ENCODE measurements around the gene HPSE. TPM values are rescaled to one million over a fixed set of nuclear protein-coding genes. Genes with fewer than 3 reads are reported as not detected.

The HPSE gene
- total and polyA plus RNA-seq, 2 donors (not counting 3 experiments of a cell fraction or from before 2014, with no cell fraction given), result 3.5 to 7.0 TPM

GRCh38 chr4:83369831-83370639 lies 35.4 kb upstream of the HPSE start:
- Histone ChIP-seq H4K20me1 (replicated peaks; ENCODE audit: control insufficient read depth, extremely low read depth, insufficient read depth, low read length) (no peaks in the 10 kb centered on the region), H3K4me2 (ENCODE audit: insufficient read depth, low read length) (no peak overlapping the region), H3K27ac (ENCODE audit: insufficient read depth, low read depth, low read length) (no peak overlapping the region), H3K4me1 (ENCODE audit: control insufficient read depth, extremely low read depth, insufficient read depth, low read length) (no peaks in the 10 kb centered on the region), H3K36me3 (ENCODE audit: control insufficient read depth in 2 of 2, extremely low read depth in 1 of 2, insufficient read depth in 2 of 2, low read length in 2 of 2) (no peaks in the 10 kb centered on the region), H2AFZ (ENCODE audit: low read depth, low read length) (no peak overlapping the region), H3K79me2 (ENCODE audit: control insufficient read depth, insufficient read depth, low read length) (no peaks in the 10 kb centered on the region), H3K9me1 (replicated peaks; ENCODE audit: control insufficient read depth, extremely low read depth, insufficient read depth, low read length) (no peaks in the 10 kb centered on the region), H3K27me3 (ENCODE audit: control insufficient read depth in 2 of 2, insufficient read depth in 2 of 2, low read length in 2 of 2) (no peaks in the 10 kb centered on the region), H3K9me3 (replicated peaks; ENCODE audit: control insufficient read depth, insufficient read depth, low read length) (no peaks in the 10 kb centered on the region), H3K4me3 (replicated peaks in 1 of 3; ENCODE audit: insufficient read depth in 1 of 3, low read depth in 1 of 3, low read length in 3 of 3) (no peak overlapping the region), H3K9ac (replicated peaks; ENCODE audit: extremely low read depth, insufficient read depth, low read length) (no peak overlapping the region)
- intact Hi-C loops (cut with micrococcal nuclease) (no loop called here), dilution Hi-C loops (cut with MboI; ENCODE audit: extremely low pct_ligation_motif_present, low sequenced_read_pairs) (no loop called here)
- TF ChIP-seq POLR2A (IDR thresholded peaks at IDR 0.05; ENCODE audit: low read depth, low read length) (no peak), GATA2 (IDR thresholded peaks at IDR 0.05; ENCODE audit: insufficient read depth, insufficient read length, low read depth, low read length) (no peak), MAX (IDR thresholded peaks at IDR 0.05; ENCODE audit: insufficient read depth, insufficient read length) (no peak), CTCF (IDR thresholded peaks at IDR 0.05; ENCODE audit: extremely low read depth in 1 of 2, insufficient read depth in 1 of 2, low read depth in 1 of 2, low read length in 2 of 2) (no peak)
- POLR2A ChIA-PET, result no interaction called here
- BruUV-seq (replicated peaks), result no TSS peak
- DNase-seq (ENCODE audit: low read depth, low spot score) (no peak), FAIRE-seq (no peak)
- CTCF ChIA-PET, result interaction anchor here (1.3 to 1.7 kb wide), 3 partner anchors 8 to 272 kb away, joined by 3 to 8 read pairs (median 3); no protein-coding TSS in a partner anchor
